ENCODE measurements around the gene PROK1. TPM values are rescaled to one million over a fixed set of nuclear protein-coding genes. Genes with fewer than 3 reads are reported as not detected.

PROK1 gene
- total and polyA plus RNA-seq, 2 experiments from 2014 or later: not detected

- TF ChIP-seq ETS1 (IDR thresholded peaks at IDR 0.05) (no peak), REST (IDR thresholded peaks at IDR 0.05; ENCODE audit: unreplicated experiment) (no peak), STAT1 (IDR thresholded peaks at IDR 0.05; ENCODE audit: unreplicated experiment) (no peak), POLR2AphosphoS5 (IDR thresholded peaks at IDR 0.05; ENCODE audit: low read depth) (no peak)
Measured at GRCh38 chr1:110489973-110490542, 39.1 kb downstream of the PROK1 start (continued).

- Histone ChIP-seq H4K20me1 (replicated peaks; ENCODE audit: insufficient read depth) (no peaks in the 10 kb centered on the region), H3K27ac (ENCODE audit: low read depth) (no peak overlapping the region), H3K79me2 (replicated peaks; ENCODE audit: insufficient read depth) (no peaks in the 10 kb centered on the region), H2AFZ (no peak overlapping the region), H3K4me2 (no peak overlapping the region), H3K9me2 (ENCODE audit: insufficient read depth) (no peaks in the 10 kb centered on the region), H3K27me3 (ENCODE audit: insufficient read depth) (no peaks in the 10 kb centered on the region), H3K4me1 (ENCODE audit: insufficient read depth) (peaks cover 10% of the 10 kb centered on the region; the same call in 1 of the 2 replicates), H3K36me3 (ENCODE audit: insufficient read depth) (no peaks in the 10 kb centered on the region), H3F3A (replicated peaks; ENCODE audit: low read depth) (no peaks in the 10 kb centered on the region), H3K4me3 (no peak overlapping the region)
- Mint-ChIP-seq H3K27ac (no peak overlapping the region), H3K9me3 (no peaks in the 10 kb centered on the region), H3K4me1 (peaks cover 23% of the 10 kb centered on the region), H3K4me3 (no peak overlapping the region), H3K27me3 (ENCODE audit: insufficient read depth, low read depth, poor library complexity) (peaks cover 18% of the 10 kb centered on the region), H3K36me3 (ENCODE audit: low read depth) (no peaks in the 10 kb centered on the region)
- DNase-seq (ENCODE audit: low spot score) (no peak), ATAC-seq (no peak)
- TF ChIP-seq EZH2phosphoT487 (IDR thresholded peaks at IDR 0.05; ENCODE audit: unreplicated experiment): no peak
- TF ChIP-seq STAT1 (IDR thresholded peaks at IDR 0.05; ENCODE audit: unreplicated experiment): no peak
- no peak for TF ChIP-seq CREB1 (CRISPR knock-in tag; IDR thresholded peaks at IDR 0.05; ENCODE audit: low read depth)
- TF ChIP-seq CTCF (conservative IDR thresholded peaks at IDR 0.05; ENCODE audit: low read depth in 2 of 2): no peak
- no peak for TF ChIP-seq ETS1 (IDR thresholded peaks at IDR 0.05)
- TF ChIP-seq REST (IDR thresholded peaks at IDR 0.05; ENCODE audit: unreplicated experiment): no peak
- no peak for TF ChIP-seq EZH2 (IDR thresholded peaks at IDR 0.05; ENCODE audit: low read depth, unreplicated experiment)
- no peak for TF ChIP-seq POLR2AphosphoS5 (IDR thresholded peaks at IDR 0.05; ENCODE audit: low read depth)
- TF ChIP-seq NANOG (IDR thresholded peaks at IDR 0.05; ENCODE audit: borderline replicate concordance): no peak
Measured at GRCh38 chr1:110490791-110491451, 40.0 kb downstream of the PROK1 start.
